PC-3 (cell line): ENCODE results near the gene SNCA. TPM values are rescaled to one million over a fixed set of nuclear protein-coding genes. Genes with fewer than 3 reads are reported as not detected.

Source experiments
- ATAC-seq: fragments of 200-7000 bp; cut with Tn5 transposase; 2 replicates; pipeline ENCODE4 v1.9.1; 2020; ENCODE audit warnings: mild to moderate bottlenecking, moderate library complexity
- BruUV-seq: library from RNA; stranded (reverse); fragments of 400-500 nt; replicated peaks from 2 replicates; lab custom pipeline; 2021; lab: Mats Ljungman, UMichigan
- CTCF ChIA-PET: fragments of 300-600 bp; sonication (Branson Sonifier 250); formaldehyde crosslinking; loops from one replicate; lab custom pipeline; 2022; ENCODE audit warnings: antibody characterized with exemption; lab: Charles Lee
- POLR2A ChIA-PET: fragments of 300-600 bp; sonication (Branson Sonifier 250); formaldehyde crosslinking; loops from one replicate; lab custom pipeline; 2022; ENCODE audit warnings: antibody characterized with exemption; ENCODE audit not compliant: unreplicated experiment; lab: Charles Lee
- DNase-seq: peaks from one replicate; pipeline ENCODE4 v3.0.0-alpha.2; 2015
- H2AFZ ChIP-seq: fragments of 300-600 bp; sonication (generic); 2 replicates; pipeline ENCODE4 v1.6.0; 2016; ENCODE audit warnings: antibody characterized with exemption, low read length
- H3F3A ChIP-seq: fragments of 300-600 bp; sonication (generic); one replicate; pipeline ENCODE4 v1.6.0; 2017; ENCODE audit warnings: antibody characterized with exemption, low read length, control low read depth, mild to moderate bottlenecking; ENCODE audit not compliant: unreplicated experiment
- H3K27ac ChIP-seq: fragments of 300-600 bp; sonication (generic); 2 replicates; pipeline ENCODE4 v1.5.1; 2016; ENCODE audit warnings: mild to moderate bottlenecking, low read length
- H3K27me3 ChIP-seq: fragments of 300-600 bp; sonication (generic); 2 replicates; pipeline ENCODE4 v1.6.1; 2016; ENCODE audit warnings: low read length, mixed read lengths
- H3K36me3 ChIP-seq: fragments of 300-600 bp; sonication (generic); 2 replicates; pipeline ENCODE4 v1.6.1; 2016; ENCODE audit warnings: low read depth, mixed run types, low read length, mixed read lengths
- H3K4me1 ChIP-seq: fragments of 300-600 bp; sonication (generic); 2 replicates; pipeline ENCODE4 v1.5.1; 2016; ENCODE audit warnings: low read length; ENCODE audit not compliant: insufficient read depth
- H3K4me2 ChIP-seq: fragments of 300-600 bp; sonication (generic); 2 replicates; pipeline ENCODE4 v1.6.0; 2016; ENCODE audit warnings: low read length
- H3K4me3 ChIP-seq: fragments of 300-600 bp; sonication (generic); 2 replicates; pipeline ENCODE4 v1.5.1; 2016; ENCODE audit warnings: mild to moderate bottlenecking, low read length, mixed read lengths
- H3K79me2 ChIP-seq: fragments of 300-600 bp; sonication (generic); 2 replicates; pipeline ENCODE4 v1.6.1; 2017; ENCODE audit warnings: low read length, mixed read lengths
- H3K9ac ChIP-seq: fragments of 300-600 bp; sonication (generic); 2 replicates; pipeline ENCODE4 v1.6.0; 2016; ENCODE audit warnings: mild to moderate bottlenecking, low read length
- H3K9me2 ChIP-seq: fragments of 300-600 bp; sonication (generic); replicated peaks from 2 replicates; pipeline ENCODE4 v1.6.1; 2016; ENCODE audit warnings: mixed run types, low read length, mixed read lengths
- H3K9me3 ChIP-seq: fragments of 300-600 bp; sonication (generic); 2 replicates; pipeline ENCODE4 v1.6.1; 2016; ENCODE audit warnings: low read length, mixed read lengths
- H4K20me1 ChIP-seq: fragments of 300-600 bp; sonication (generic); 2 replicates; pipeline ENCODE4 v1.6.1; 2016; ENCODE audit warnings: low read length, mixed read lengths
- EZH2 ChIP-seq: fragments of 300-600 bp; sonication (generic); IDR thresholded peaks from one replicate; pipeline ENCODE4 v1.6.1; 2017; ENCODE audit warnings: antibody characterized with exemption, mild to moderate bottlenecking, low read length; ENCODE audit not compliant: unreplicated experiment
- EZH2phosphoT487 ChIP-seq: fragments of 300-600 bp; sonication (generic); IDR thresholded peaks from 2 replicates; pipeline ENCODE4 v1.6.1; 2018; ENCODE audit warnings: mild to moderate bottlenecking, antibody characterized with exemption, low read length, borderline replicate concordance
- intact Hi-C: fragments of 100-400 bp; cut with micrococcal nuclease; formaldehyde crosslinking; loops from 2 replicates; pipeline ENCODE4 v1.9.0; 2023
- total RNA-seq: library from RNA; depleted of rRNA; stranded (reverse); fragments of >200 nt; gene quantifications from 2 replicates; pipeline ENCODE4 v1.2.3, GENCODE V29; 2014
- TF ChIP-seq, protein P1 (sequence below): fragments of 300-600 bp; sonication (generic); conservative IDR thresholded peaks from 2 replicates; pipeline ENCODE4 v1.5.1; 2017; ENCODE audit warnings: antibody characterized with exemption, low read depth, mild to moderate bottlenecking, low read length

SNCA gene
- total RNA-seq, 1 experiment from 2014 or later = 1.2 TPM

DNA sequence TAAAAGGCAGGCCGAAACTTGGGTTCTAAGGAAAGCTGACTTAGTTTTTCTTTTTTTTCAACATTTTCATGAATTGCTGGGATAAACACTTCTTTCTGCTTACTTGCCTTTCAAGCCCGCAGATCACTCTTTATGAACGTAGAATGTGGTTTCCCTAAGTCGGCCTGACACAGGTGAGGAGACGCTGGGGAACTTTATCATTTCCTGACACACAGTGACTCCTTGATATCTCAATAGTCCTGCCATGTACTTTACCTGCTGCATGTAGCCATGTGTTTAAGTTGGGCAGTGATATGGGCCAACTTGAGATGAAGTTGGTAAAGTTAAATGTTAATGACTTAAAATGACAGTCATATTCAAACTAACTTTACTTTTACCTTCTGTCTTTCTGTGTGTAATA lies 26.6 kb upstream of the SNCA start:
- BruUV-seq = no TSS peak
- intact Hi-C loops = loop anchor here (10.0 kb wide), 1 partner anchor 379 kb away; no protein-coding TSS in a partner anchor
- Histone ChIP-seq H3K9ac (no peak overlapping the region), H3K27ac (no peak overlapping the region), H3F3A (no peaks in the 10 kb centered on the region), H3K4me3 (no peak overlapping the region), H3K4me2 (no peak overlapping the region), H3K4me1 (no peaks in the 10 kb centered on the region), H2AFZ (no peak overlapping the region), H3K9me2 (no peaks in the 10 kb centered on the region), H3K9me3 (no peaks in the 10 kb centered on the region), H3K36me3 (no peaks in the 10 kb centered on the region), H3K27me3 (peaks cover 26% of the 10 kb centered on the region; the same call in 1 of the 2 replicates), H3K79me2 (no peaks in the 10 kb centered on the region), H4K20me1 (0 out of 2 replicates have a peak, but pooled peaks cover 4% of the 10 kb centered on the region)
- DNase-seq (no peak), ATAC-seq (no peak)
- TF ChIP-seq, protein P1, sequence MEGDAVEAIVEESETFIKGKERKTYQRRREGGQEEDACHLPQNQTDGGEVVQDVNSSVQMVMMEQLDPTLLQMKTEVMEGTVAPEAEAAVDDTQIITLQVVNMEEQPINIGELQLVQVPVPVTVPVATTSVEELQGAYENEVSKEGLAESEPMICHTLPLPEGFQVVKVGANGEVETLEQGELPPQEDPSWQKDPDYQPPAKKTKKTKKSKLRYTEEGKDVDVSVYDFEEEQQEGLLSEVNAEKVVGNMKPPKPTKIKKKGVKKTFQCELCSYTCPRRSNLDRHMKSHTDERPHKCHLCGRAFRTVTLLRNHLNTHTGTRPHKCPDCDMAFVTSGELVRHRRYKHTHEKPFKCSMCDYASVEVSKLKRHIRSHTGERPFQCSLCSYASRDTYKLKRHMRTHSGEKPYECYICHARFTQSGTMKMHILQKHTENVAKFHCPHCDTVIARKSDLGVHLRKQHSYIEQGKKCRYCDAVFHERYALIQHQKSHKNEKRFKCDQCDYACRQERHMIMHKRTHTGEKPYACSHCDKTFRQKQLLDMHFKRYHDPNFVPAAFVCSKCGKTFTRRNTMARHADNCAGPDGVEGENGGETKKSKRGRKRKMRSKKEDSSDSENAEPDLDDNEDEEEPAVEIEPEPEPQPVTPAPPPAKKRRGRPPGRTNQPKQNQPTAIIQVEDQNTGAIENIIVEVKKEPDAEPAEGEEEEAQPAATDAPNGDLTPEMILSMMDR = no peak
- TF ChIP-seq EZH2 = no peak
- TF ChIP-seq EZH2phosphoT487 = no peak
- ChIA-PET POLR2A (no interaction called here), CTCF (no interaction called here)

DNA sequence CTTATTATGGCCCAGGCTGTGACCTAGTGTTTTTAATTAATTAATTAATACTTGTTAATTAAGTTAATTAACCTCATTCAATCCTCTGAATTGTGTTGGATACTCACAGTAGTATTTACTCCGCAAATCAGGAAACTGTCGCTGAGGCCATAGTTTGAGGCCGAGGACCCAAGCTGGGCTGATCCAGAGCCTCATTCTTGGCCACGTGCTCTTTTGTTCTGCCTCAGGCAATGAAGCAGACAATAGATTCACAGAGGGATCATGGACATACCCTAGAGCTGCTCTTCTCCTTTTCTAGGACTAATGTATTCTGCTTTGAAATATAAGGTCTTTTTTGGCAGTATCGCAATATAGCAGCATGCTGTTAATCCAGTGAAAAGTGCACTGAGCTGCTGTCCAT lies 24.0 kb upstream of the SNCA start:
- BruUV-seq = no TSS peak
- CTCF ChIA-PET = no interaction called here
- Histone ChIP-seq H3K9ac (no peak overlapping the region), H2AFZ (no peak overlapping the region), H3K9me3 (no peaks in the 10 kb centered on the region), H3F3A (no peaks in the 10 kb centered on the region), H4K20me1 (0 out of 2 replicates have a peak, but pooled peaks cover 4% of the 10 kb centered on the region), H3K4me1 (no peaks in the 10 kb centered on the region), H3K27ac (no peak overlapping the region), H3K4me2 (no peak overlapping the region), H3K27me3 (peaks cover 26% of the 10 kb centered on the region; the same call in 1 of the 2 replicates), H3K79me2 (no peaks in the 10 kb centered on the region), H3K36me3 (no peaks in the 10 kb centered on the region), H3K9me2 (no peaks in the 10 kb centered on the region), H3K4me3 (no peak overlapping the region)
- TF ChIP-seq EZH2phosphoT487 (no peak), EZH2 (no peak)
- TF ChIP-seq, protein P1 = no peak
- DNase-seq (no peak), ATAC-seq (no peak)
- POLR2A ChIA-PET = no interaction called here
- intact Hi-C loops = loop anchor here (10.0 kb wide), 1 partner anchor 376 kb away; no protein-coding TSS in a partner anchor

DNA sequence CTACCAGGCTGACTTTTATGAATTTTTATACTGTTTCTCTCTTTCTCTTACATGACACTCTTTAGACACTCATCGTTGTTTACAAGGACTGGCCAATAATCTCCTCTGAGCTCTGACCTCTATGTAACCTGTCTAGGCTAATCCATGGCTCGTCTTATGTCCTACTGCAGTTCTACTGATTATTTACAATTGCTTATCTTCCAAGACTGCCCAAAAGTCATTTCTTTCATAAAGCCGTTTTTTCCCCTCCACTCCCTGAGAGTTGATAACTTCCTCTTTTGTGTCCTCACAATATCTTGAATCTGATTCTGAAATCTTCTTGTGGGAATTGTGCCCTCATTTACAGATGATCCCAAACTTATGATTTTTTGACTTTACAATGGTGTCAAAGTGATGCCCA lies 18.3 kb upstream of the SNCA start:
- TF ChIP-seq EZH2 (no peak), EZH2phosphoT487 (no peak)
- TF ChIP-seq, protein P1 = no peak
- Histone ChIP-seq H3K9ac (no peak overlapping the region), H3F3A (no peaks in the 10 kb centered on the region), H3K9me3 (no peaks in the 10 kb centered on the region), H3K4me2 (no peak overlapping the region), H3K4me1 (no peaks in the 10 kb centered on the region), H3K36me3 (no peaks in the 10 kb centered on the region), H3K4me3 (no peak overlapping the region), H3K27me3 (no peaks in the 10 kb centered on the region; the same call in 1 of the 2 replicates), H3K9me2 (no peaks in the 10 kb centered on the region), H4K20me1 (no peaks in the 10 kb centered on the region), H3K79me2 (no peaks in the 10 kb centered on the region), H3K27ac (no peak overlapping the region), H2AFZ (no peak overlapping the region)
- ATAC-seq (no peak), DNase-seq (no peak)
- intact Hi-C loops = no loop called here
- CTCF ChIA-PET = no interaction called here
- POLR2A ChIA-PET = no interaction called here
- BruUV-seq = no TSS peak
